SK-N-MC (cell line): Measurements from ENCODE around the gene PARD3.

ENCODE experiments used
- DNase-seq: peaks from one replicate; pipeline ENCODE4 v3.0.0-alpha.2; 2011; ENCODE audit warnings: low read depth, low spot score
- H3K27ac ChIP-seq: fragments of 200-600 bp; sonication (generic); 2 replicates; pipeline ENCODE4 v1.5.1; 2016; ENCODE audit warnings: mixed run types
- H3K36me3 ChIP-seq: fragments of 200-600 bp; sonication (generic); 2 replicates; pipeline ENCODE4 v1.6.1; 2017; ENCODE audit warnings: antibody characterized with exemption, low read length, mixed read lengths; ENCODE audit not compliant: insufficient read depth
- H3K4me3 ChIP-seq: fragments of 200-600 bp; sonication (generic); 2 replicates; pipeline ENCODE4 v1.5.1; 2016
- H3K9ac ChIP-seq: fragments of 200-600 bp; sonication (generic); 2 replicates; pipeline ENCODE4 v1.8.0; 2017; ENCODE audit warnings: mixed run types, mixed read lengths; ENCODE audit not compliant: insufficient read length
- H3K9me3 ChIP-seq: fragments of 200-600 bp; sonication (generic); 2 replicates; pipeline ENCODE4 v1.6.1; 2017; ENCODE audit warnings: low read depth, mild to moderate bottlenecking, antibody characterized with exemption, low read length, moderate library complexity, mixed read lengths
- EZH2 ChIP-seq: fragments of 200-600 bp; sonication (generic); IDR thresholded peaks from one replicate; pipeline ENCODE4 v1.6.1; 2017; ENCODE audit warnings: antibody characterized with exemption
- FOXP2 ChIP-seq: optimal IDR thresholded peaks from 2 replicates; pipeline ENCODE3; 2011; ENCODE audit warnings: mild to moderate bottlenecking, moderate library complexity; ENCODE audit not compliant: insufficient read depth; ENCODE audit errors: extremely low read length, control extremely low read depth
- POLR2AphosphoS5 ChIP-seq: IDR thresholded peaks from 2 replicates; pipeline ENCODE4 v1.6.1; 2012; ENCODE audit warnings: mild to moderate bottlenecking, low read depth, low read length, borderline replicate concordance

Gene PARD3

DNA sequence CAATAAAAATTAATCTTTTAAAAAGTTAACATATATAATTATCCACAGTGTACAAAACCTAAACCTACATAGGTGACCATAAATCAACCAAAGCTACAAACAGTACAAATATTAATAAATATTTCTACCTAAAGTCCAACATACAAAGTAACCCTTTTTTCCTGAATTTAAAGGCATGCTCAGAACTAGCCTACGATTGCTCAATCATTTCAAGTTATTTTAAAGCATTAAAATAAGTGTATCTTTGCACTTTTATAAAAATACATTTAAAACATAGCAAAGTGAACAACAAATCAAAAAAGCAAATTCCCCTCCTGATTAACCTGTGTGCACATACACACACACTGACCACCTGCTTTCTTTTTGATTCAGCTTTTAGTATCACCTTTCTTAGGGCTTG is 202.2 kb downstream of the PARD3 start:
- H3K4me3 ChIP-seq = peak overlapping the region; percentile 61
- H3K27ac ChIP-seq = peak overlapping the region; percentile 69
- DNase-seq = no peak
- H3K9ac ChIP-seq = no peak overlapping the region
- no peaks in the 10 kb centered on the region for H3K9me3 ChIP-seq
- H3K36me3 ChIP-seq = no peaks in the 10 kb centered on the region
- TF ChIP-seq FOXP2 = no peak
- no peak for TF ChIP-seq EZH2
- no peak for TF ChIP-seq POLR2AphosphoS5

DNA sequence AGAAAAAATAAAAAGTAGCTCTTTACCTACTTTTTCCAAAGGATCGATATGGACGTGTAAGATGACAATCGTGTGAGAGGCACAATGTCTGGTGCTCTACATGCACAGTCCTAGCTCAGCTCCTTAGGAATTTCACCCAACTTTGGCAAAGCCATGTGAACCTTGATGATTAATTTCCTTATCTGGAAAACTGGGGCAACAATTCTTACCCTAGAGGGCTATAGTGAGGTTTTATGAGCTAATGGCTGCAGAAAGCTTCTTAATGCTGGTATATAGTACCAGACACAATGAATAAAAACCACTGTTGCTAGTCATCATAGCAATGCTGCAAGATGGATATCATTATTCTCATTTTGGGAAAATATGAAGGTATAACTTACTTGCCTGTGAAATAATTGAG is 202.7 kb downstream of the PARD3 start:
- Histone ChIP-seq H3K9me3 (no peaks in the 10 kb centered on the region), H3K36me3 (no peaks in the 10 kb centered on the region), H3K27ac (no peak overlapping the region), H3K9ac (no peak overlapping the region), H3K4me3 (no peak overlapping the region)
- TF ChIP-seq EZH2 = no peak
- TF ChIP-seq FOXP2 = no peak
- no peak for TF ChIP-seq POLR2AphosphoS5
- no peak for DNase-seq

DNA sequence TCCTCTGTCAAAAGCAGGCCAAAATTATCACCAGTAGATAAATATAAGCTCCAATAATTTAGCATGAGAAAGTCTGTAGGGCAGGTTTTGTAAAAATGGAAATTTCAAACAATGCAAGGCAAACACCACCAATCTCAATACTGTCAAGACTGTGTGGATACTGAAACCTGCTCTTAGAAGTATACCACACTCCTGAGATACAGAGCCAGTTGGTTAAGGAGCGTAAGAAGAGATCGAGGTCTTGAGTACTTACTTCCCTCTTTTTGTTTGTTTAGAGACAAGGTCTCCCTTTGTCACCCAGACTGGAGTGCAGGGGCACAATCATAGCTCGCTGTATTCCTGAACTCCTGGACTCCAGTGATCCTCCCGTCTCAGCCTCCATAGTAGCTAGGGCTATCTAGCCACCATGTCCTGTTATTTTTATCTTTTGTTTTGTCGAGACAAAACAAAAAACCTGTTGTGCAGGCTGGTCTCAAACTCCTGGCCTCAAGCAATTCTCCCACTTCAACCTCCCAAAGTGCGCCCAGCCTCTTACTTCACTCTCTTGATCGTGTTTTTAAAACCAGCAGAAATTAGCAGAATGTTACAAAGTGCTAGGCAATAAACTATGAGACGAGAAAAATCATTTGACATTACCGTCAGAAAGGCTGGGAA is 205.7 kb downstream of the PARD3 start:
- Histone ChIP-seq H3K9ac (no peak overlapping the region), H3K9me3 (no peaks in the 10 kb centered on the region), H3K36me3 (no peaks in the 10 kb centered on the region), H3K4me3 (no peak overlapping the region), H3K27ac (no peak overlapping the region)
- no peak for DNase-seq
- TF ChIP-seq POLR2AphosphoS5 (no peak), FOXP2 (no peak), EZH2 (no peak)

DNA sequence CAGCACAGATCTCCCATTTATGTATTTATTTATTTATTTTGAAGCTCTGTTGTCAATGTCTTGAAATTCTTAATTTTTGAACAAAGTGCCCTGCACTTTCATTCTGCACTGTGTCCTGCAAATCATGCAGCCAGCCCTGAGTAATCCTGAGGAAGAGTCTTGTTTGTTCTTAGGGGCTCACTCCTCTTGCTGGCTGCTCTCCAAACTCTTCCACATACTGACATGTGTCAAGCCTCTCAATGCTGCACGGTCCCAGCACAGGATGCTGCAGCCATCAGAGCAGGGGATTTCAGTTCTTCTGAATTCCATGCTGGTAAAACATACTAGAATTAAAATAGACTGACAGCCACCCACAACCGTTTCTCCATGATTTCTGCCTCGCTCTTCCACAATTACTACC is 207.2 kb downstream of the PARD3 start:
- DNase-seq = no peak
- Histone ChIP-seq H3K4me3 (no peak overlapping the region), H3K27ac (no peak overlapping the region), H3K9ac (no peak overlapping the region), H3K9me3 (no peaks in the 10 kb centered on the region), H3K36me3 (no peaks in the 10 kb centered on the region)
- TF ChIP-seq EZH2 (no peak), FOXP2 (no peak), POLR2AphosphoS5 (no peak)

DNA sequence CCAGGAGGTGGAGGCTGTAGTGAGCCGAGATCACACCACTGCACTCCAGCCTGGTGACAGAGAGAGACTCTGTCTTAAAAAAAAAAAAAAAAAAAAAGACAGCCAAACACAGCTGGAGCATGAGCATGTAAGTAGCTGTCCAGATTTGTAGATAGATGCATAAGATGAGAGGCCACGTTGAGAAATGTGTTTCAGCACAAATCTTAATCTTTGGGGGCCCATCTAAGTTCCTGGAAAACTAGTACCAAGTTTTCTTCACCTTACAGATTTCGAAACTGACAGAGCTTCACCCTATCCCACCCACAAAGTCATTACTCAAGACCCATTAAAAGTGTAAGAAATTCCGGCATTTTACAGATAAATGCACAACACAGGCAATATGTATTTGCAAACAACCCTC is 208.2 kb downstream of the PARD3 start:
- no peak for DNase-seq
- H3K4me3 ChIP-seq = no peak overlapping the region
- H3K36me3 ChIP-seq = no peaks in the 10 kb centered on the region
- H3K9me3 ChIP-seq = no peaks in the 10 kb centered on the region
- no peak overlapping the region for H3K9ac ChIP-seq
- no peak overlapping the region for H3K27ac ChIP-seq
- TF ChIP-seq FOXP2 = no peak
- TF ChIP-seq POLR2AphosphoS5 = no peak
- TF ChIP-seq EZH2 = no peak

DNA sequence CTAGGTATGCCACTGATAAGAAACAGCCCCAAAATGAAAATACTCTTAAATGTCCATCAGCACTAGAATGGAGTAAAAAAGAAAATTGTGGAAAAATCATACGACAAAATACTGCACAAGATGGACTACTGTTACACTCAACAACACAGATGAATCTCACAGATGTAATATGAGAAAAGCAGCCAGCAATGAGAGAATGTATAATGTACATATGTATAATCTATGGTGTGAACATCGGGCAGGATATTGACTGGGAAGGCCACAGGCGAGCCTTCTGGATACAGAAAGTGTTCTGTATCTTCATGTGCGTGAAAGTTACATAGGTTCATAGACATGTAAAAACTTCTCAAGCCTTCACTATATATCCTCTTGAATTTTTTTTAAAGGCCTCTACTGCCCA is 212.6 kb downstream of the PARD3 start:
- DNase-seq = no peak
- H3K27ac ChIP-seq = no peak overlapping the region
- no peak overlapping the region for H3K4me3 ChIP-seq
- TF ChIP-seq POLR2AphosphoS5 (no peak), FOXP2 (no peak), EZH2 (no peak)
- H3K9me3 ChIP-seq = no peaks in the 10 kb centered on the region
- no peak overlapping the region for H3K9ac ChIP-seq
- H3K36me3 ChIP-seq = no peaks in the 10 kb centered on the region

DNA sequence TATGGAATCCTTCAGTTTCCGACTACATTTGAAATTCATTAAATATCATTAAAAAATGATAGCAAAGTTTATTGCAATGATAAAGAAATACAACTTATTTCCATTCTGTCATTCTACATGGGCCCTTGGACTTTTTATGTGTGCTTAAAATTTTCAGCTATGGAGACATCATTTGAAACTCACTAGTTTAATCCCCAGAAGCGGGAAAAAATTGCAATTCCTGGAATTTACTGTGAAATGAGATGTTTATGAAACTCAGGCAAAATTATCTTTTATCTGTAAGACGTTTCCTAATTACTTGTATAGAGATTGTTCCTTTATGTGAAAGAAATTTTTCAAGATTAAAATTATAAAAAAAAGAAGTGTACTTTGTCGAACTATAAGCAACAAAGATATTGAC is 213.4 kb downstream of the PARD3 start:
- TF ChIP-seq POLR2AphosphoS5 (no peak), FOXP2 (no peak), EZH2 (no peak)
- no peaks in the 10 kb centered on the region for H3K9me3 ChIP-seq
- no peaks in the 10 kb centered on the region for H3K36me3 ChIP-seq
- no peak overlapping the region for H3K4me3 ChIP-seq
- no peak for DNase-seq
- H3K9ac ChIP-seq = no peak overlapping the region
- H3K27ac ChIP-seq = no peak overlapping the region

DNA sequence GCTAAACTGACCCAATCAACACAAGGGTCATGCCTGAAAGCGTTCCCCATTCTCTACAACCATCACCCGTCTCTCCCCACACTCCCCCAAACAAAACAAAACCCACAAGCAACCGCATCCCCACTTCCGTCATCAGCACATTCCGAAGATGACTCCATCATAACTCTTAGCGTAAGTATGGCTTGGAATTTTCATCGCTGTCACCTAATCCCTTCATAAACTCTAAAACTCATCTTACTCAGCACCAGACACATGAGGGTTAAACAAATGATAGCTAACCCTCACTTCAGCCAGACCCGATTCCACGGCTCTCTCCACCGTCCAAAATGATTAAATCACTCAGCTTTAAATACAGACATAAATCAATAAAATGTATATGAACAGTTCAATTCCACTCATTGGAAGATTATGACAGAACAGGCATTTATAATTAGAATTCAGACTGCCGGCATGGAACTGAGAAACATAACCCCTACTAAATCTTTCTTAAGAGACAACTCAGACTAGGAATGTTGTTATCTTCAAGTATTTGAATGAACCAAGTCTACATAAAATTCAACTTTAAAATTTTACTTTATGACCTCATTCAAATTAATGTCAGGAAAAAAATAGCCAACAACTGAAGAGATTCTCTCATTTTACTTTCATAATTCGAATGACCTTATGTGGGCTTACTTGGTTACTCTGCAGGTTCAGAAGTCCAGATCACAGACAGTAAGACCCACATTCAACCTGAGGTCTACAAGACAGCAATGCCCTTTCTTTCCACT is 215.9 kb downstream of the PARD3 start:
- Histone ChIP-seq H3K27ac (no peak overlapping the region), H3K9me3 (no peaks in the 10 kb centered on the region), H3K9ac (no peak overlapping the region), H3K4me3 (no peak overlapping the region), H3K36me3 (no peaks in the 10 kb centered on the region)
- TF ChIP-seq FOXP2 (no peak), EZH2 (no peak), POLR2AphosphoS5 (no peak)
- no peak for DNase-seq

DNA sequence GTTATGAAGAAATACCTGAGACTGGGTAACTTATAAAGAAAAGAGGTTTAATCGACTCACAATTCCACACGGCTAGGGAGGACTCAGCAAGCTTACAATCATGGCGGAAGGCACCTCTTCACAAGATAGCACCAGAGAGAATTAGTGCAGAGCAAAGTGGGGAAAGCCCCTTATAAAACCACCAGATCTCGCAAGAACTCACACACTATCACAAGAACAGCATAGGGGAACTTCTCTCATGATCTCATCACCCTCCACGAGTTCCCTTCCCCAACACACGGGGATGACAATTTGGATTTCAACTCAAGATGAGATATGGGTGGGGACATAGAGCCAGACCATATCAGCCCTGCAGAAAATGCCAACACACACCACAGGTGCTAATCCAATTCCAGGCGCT is 218.7 kb downstream of the PARD3 start:
- no peak for DNase-seq
- TF ChIP-seq EZH2 = no peak
- TF ChIP-seq FOXP2 = no peak
- TF ChIP-seq POLR2AphosphoS5 = no peak
- Histone ChIP-seq H3K9ac (no peak overlapping the region), H3K36me3 (no peaks in the 10 kb centered on the region), H3K27ac (no peak overlapping the region), H3K9me3 (no peaks in the 10 kb centered on the region), H3K4me3 (no peak overlapping the region)
